ENCODE results near the gene TMEFF2.

TMEFF2 gene

GRCh38 chr2:192073878-192074277 is 120.9 kb downstream of the TMEFF2 start:
- Mint-ChIP-seq H3K36me3 (no peaks in the 10 kb centered on the region), H3K4me1 (ENCODE audit: low read depth) (peaks cover 28% of the 10 kb centered on the region), H3K4me3 (no peak overlapping the region), H3K27ac (no peak overlapping the region), H3K9me3 (ENCODE audit: low read depth) (no peaks in the 10 kb centered on the region), H3K27me3 (no peaks in the 10 kb centered on the region)

- Mint-ChIP-seq H3K27ac (no peak overlapping the region), H3K36me3 (no peaks in the 10 kb centered on the region), H3K9me3 (ENCODE audit: low read depth) (no peaks in the 10 kb centered on the region), H3K27me3 (no peaks in the 10 kb centered on the region), H3K4me1 (ENCODE audit: low read depth) (peaks cover 28% of the 10 kb centered on the region), H3K4me3 (no peak overlapping the region)
These were observed 122.0 kb downstream of the TMEFF2 start for GRCh38 chr2:192072778-192073177.

GRCh38 chr2:192072261-192072660 is 122.5 kb downstream of the TMEFF2 start:
- no peak overlapping the region for H3K4me3 Mint-ChIP-seq
- H3K27me3 Mint-ChIP-seq, result no peaks in the 10 kb centered on the region
- H3K36me3 Mint-ChIP-seq, result no peaks in the 10 kb centered on the region
- no peak overlapping the region for H3K27ac Mint-ChIP-seq
- H3K4me1 Mint-ChIP-seq (ENCODE audit: low read depth), result peaks cover 28% of the 10 kb centered on the region
- no peaks in the 10 kb centered on the region for H3K9me3 Mint-ChIP-seq (ENCODE audit: low read depth)

GRCh38 chr2:192070099-192070498 is 124.6 kb downstream of the TMEFF2 start:
- Mint-ChIP-seq H3K27ac (no peak overlapping the region), H3K4me1 (ENCODE audit: low read depth) (peaks cover 21% of the 10 kb centered on the region), H3K36me3 (peaks cover 2% of the 10 kb centered on the region), H3K4me3 (no peak overlapping the region), H3K9me3 (ENCODE audit: low read depth) (no peaks in the 10 kb centered on the region), H3K27me3 (peaks cover under 1% of the 10 kb centered on the region)

GRCh38 chr2:192069417-192069816 is 125.3 kb downstream of the TMEFF2 start:
- Mint-ChIP-seq H3K9me3 (ENCODE audit: low read depth) (no peaks in the 10 kb centered on the region), H3K36me3 (peaks cover 3% of the 10 kb centered on the region), H3K27me3 (peaks cover 3% of the 10 kb centered on the region), H3K4me3 (no peak overlapping the region), H3K27ac (no peak overlapping the region), H3K4me1 (ENCODE audit: low read depth) (peaks cover 21% of the 10 kb centered on the region)

GRCh38 chr2:192068966-192069365 is 125.8 kb downstream of the TMEFF2 start:
- peaks cover 5% of the 10 kb centered on the region for H3K27me3 Mint-ChIP-seq
- H3K4me3 Mint-ChIP-seq, result no peak overlapping the region
- H3K9me3 Mint-ChIP-seq (ENCODE audit: low read depth), result no peaks in the 10 kb centered on the region
- H3K4me1 Mint-ChIP-seq (ENCODE audit: low read depth), result peaks cover 21% of the 10 kb centered on the region
- no peak overlapping the region for H3K27ac Mint-ChIP-seq
- peaks cover 3% of the 10 kb centered on the region for H3K36me3 Mint-ChIP-seq

GRCh38 chr2:192067631-192068030 is 127.1 kb downstream of the TMEFF2 start:
- Mint-ChIP-seq H3K27me3 (peaks cover 5% of the 10 kb centered on the region), H3K9me3 (ENCODE audit: low read depth) (no peaks in the 10 kb centered on the region)

GRCh38 chr2:192064459-192064858 is 130.3 kb downstream of the TMEFF2 start:
- no peaks in the 10 kb centered on the region for H3K4me1 Mint-ChIP-seq (ENCODE audit: low read depth)

More at GRCh38 chr2:192067631-192068030, 127.1 kb downstream of the TMEFF2 start:
- peaks cover 11% of the 10 kb centered on the region for H3K4me1 Mint-ChIP-seq (ENCODE audit: low read depth)
- H3K36me3 Mint-ChIP-seq, result peaks cover 3% of the 10 kb centered on the region
- H3K4me3 Mint-ChIP-seq, result no peak overlapping the region
- no peak overlapping the region for H3K27ac Mint-ChIP-seq

GRCh38 chr2:192060161-192060560 is 134.6 kb downstream of the TMEFF2 start:
- Mint-ChIP-seq H3K9me3 (ENCODE audit: low read depth) (no peaks in the 10 kb centered on the region), H3K4me1 (ENCODE audit: low read depth) (no peaks in the 10 kb centered on the region), H3K36me3 (peaks cover 1% of the 10 kb centered on the region), H3K27me3 (peaks cover 4% of the 10 kb centered on the region), H3K27ac (no peak overlapping the region), H3K4me3 (no peak overlapping the region)

More at GRCh38 chr2:192064459-192064858, 130.3 kb downstream of the TMEFF2 start:
- H3K9me3 Mint-ChIP-seq (ENCODE audit: low read depth), result no peaks in the 10 kb centered on the region
- no peak overlapping the region for H3K27ac Mint-ChIP-seq
- H3K27me3 Mint-ChIP-seq, result peaks cover 5% of the 10 kb centered on the region
- no peak overlapping the region for H3K4me3 Mint-ChIP-seq
- H3K36me3 Mint-ChIP-seq, result peaks cover 3% of the 10 kb centered on the region

- no peak overlapping the region for H3K4me3 Mint-ChIP-seq
- H3K4me1 Mint-ChIP-seq (ENCODE audit: low read depth), result no peaks in the 10 kb centered on the region
- no peaks in the 10 kb centered on the region for H3K36me3 Mint-ChIP-seq
- no peak overlapping the region for H3K27ac Mint-ChIP-seq
- H3K9me3 Mint-ChIP-seq (ENCODE audit: low read depth), result no peaks in the 10 kb centered on the region
- no peaks in the 10 kb centered on the region for H3K27me3 Mint-ChIP-seq
These were observed 135.5 kb downstream of the TMEFF2 start for GRCh38 chr2:192059266-192059665.

- H3K27ac Mint-ChIP-seq, result no peak overlapping the region
- no peaks in the 10 kb centered on the region for H3K36me3 Mint-ChIP-seq
- H3K4me1 Mint-ChIP-seq (ENCODE audit: low read depth), result no peaks in the 10 kb centered on the region
- H3K4me3 Mint-ChIP-seq, result no peak overlapping the region
- peaks cover 5% of the 10 kb centered on the region for H3K27me3 Mint-ChIP-seq
- H3K9me3 Mint-ChIP-seq (ENCODE audit: low read depth), result no peaks in the 10 kb centered on the region
These were observed 140.8 kb downstream of the TMEFF2 start for GRCh38 chr2:192053921-192054320.

GRCh38 chr2:192051533-192051932 is 143.2 kb downstream of the TMEFF2 start:
- Mint-ChIP-seq H3K4me3 (no peak overlapping the region), H3K9me3 (ENCODE audit: low read depth) (no peaks in the 10 kb centered on the region), H3K27ac (no peak overlapping the region), H3K27me3 (peaks cover 5% of the 10 kb centered on the region), H3K4me1 (ENCODE audit: low read depth) (no peaks in the 10 kb centered on the region), H3K36me3 (no peaks in the 10 kb centered on the region)

GRCh38 chr2:192049362-192049761 is 145.4 kb downstream of the TMEFF2 start:
- Mint-ChIP-seq H3K27me3 (peaks cover 5% of the 10 kb centered on the region), H3K4me3 (no peak overlapping the region), H3K36me3 (no peaks in the 10 kb centered on the region), H3K4me1 (ENCODE audit: low read depth) (no peaks in the 10 kb centered on the region), H3K27ac (no peak overlapping the region), H3K9me3 (ENCODE audit: low read depth) (no peaks in the 10 kb centered on the region)

- Mint-ChIP-seq H3K4me3 (no peak overlapping the region), H3K4me1 (ENCODE audit: low read depth) (no peaks in the 10 kb centered on the region), H3K27me3 (peaks cover 4% of the 10 kb centered on the region), H3K9me3 (ENCODE audit: low read depth) (no peaks in the 10 kb centered on the region), H3K27ac (no peak overlapping the region), H3K36me3 (no peaks in the 10 kb centered on the region)
These were observed 147.2 kb downstream of the TMEFF2 start for GRCh38 chr2:192047315-192048107.

GRCh38 chr2:192044496-192044895 is 150.2 kb downstream of the TMEFF2 start:
- Mint-ChIP-seq H3K27ac (no peak overlapping the region), H3K4me3 (no peak overlapping the region), H3K9me3 (ENCODE audit: low read depth) (no peaks in the 10 kb centered on the region), H3K27me3 (no peaks in the 10 kb centered on the region), H3K36me3 (no peaks in the 10 kb centered on the region), H3K4me1 (ENCODE audit: low read depth) (no peaks in the 10 kb centered on the region)
